Lower leg skin (tissue), 4 donors: Measurements from ENCODE around the gene TMEM119. TPM values are rescaled to one million over a fixed set of nuclear protein-coding genes. Genes with fewer than 3 reads are reported as not detected.

Experiments used
- DNase-seq, 2 donors: peaks; one replicate each; pipeline ENCODE4 v3.0.0-alpha.2; 2019; ENCODE audit warnings: low spot score in 2 of 2
- H3K4me3 ChIP-seq: fragments of 200-600 bp; sonication (generic); 2 replicates; pipeline ENCODE4 v1.5.1; 2017; ENCODE audit warnings: mild to moderate bottlenecking, low read depth; ENCODE audit not compliant: poor library complexity, severe bottlenecking
- POLR2A ChIP-seq, 2 donors: fragments of 450-650 bp; IDR thresholded peaks; one replicate each; pipeline ENCODE4 v1.6.1; 2016 to 2017; ENCODE audit warnings: antibody characterized with exemption in 2 of 2, mild to moderate bottlenecking in 1 of 2, moderate library complexity in 1 of 2
- WGBS, 2 donors: methylation state at CpG; one replicate each; pipeline ENCODE4 v1.1.5; 2018; 5-methylcytosine and 5-hydroxymethylcytosine counted together
- intact Hi-C: fragments of 100-400 bp; cut with DNase I; formaldehyde crosslinking; loops from one replicate; pipeline ENCODE4 v1.15.0; 2023; ENCODE audit warnings: low total_unique reads
- total RNA-seq, 4 donors: library from RNA; depleted of rRNA; stranded (reverse); fragments of >200 nt; gene quantifications; one replicate each; pipeline ENCODE4 v1.1.0, GENCODE V29; 2016
- TF ChIP-seq, protein P1 (sequence below), 3 donors: fragments of 450-650 bp; IDR thresholded peaks; one replicate each; pipeline ENCODE4 v1.5.1; 2016; ENCODE audit warnings: antibody characterized with exemption in 3 of 3, mild to moderate bottlenecking in 3 of 3, moderate library complexity in 2 of 3

The TMEM119 gene
- total RNA-seq, 4 donors from 2014 or later, result 0.34 to 10.3 (median 1.4) TPM

DNA sequence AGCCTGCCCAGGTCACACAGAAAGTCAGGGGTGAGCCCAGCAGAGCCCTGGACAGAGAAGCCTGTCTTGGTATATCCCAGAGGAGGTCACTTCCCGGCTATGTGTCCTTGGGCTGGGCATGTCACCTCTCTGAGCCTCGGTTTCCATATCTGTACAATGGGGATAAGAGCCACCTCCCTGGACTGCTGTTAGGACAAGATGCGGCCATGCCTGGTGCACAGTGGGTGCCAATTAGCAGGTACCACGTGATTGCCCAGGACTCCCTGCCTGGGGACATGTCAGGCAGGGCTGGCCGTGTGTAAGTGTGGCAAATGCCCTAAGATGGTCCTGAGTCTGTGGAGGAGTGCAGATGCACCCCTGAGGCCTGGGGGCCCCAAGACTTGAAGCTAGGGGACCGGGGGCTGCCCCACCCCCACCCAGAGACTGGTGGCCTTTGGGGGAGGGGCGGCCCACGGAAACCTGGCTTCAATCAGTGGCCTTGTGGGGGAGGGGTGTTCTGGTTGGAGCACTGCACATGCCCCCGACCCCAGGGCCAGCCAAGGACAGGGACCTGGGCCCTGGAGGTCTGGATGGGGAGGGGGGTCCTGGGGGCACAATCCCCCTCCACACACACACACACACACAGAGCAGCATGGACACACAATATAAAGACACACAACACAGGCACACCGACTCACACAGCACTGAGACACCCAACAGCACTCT, 878 bp downstream of the TMEM119 start:
- H3K4me3 ChIP-seq, result no peak overlapping the region
- TF ChIP-seq POLR2A (IDR thresholded peaks at IDR 0.05), result no peak
- TF ChIP-seq, protein P1, sequence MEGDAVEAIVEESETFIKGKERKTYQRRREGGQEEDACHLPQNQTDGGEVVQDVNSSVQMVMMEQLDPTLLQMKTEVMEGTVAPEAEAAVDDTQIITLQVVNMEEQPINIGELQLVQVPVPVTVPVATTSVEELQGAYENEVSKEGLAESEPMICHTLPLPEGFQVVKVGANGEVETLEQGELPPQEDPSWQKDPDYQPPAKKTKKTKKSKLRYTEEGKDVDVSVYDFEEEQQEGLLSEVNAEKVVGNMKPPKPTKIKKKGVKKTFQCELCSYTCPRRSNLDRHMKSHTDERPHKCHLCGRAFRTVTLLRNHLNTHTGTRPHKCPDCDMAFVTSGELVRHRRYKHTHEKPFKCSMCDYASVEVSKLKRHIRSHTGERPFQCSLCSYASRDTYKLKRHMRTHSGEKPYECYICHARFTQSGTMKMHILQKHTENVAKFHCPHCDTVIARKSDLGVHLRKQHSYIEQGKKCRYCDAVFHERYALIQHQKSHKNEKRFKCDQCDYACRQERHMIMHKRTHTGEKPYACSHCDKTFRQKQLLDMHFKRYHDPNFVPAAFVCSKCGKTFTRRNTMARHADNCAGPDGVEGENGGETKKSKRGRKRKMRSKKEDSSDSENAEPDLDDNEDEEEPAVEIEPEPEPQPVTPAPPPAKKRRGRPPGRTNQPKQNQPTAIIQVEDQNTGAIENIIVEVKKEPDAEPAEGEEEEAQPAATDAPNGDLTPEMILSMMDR (IDR thresholded peaks at IDR 0.05), result no peak
- intact Hi-C loops, result no loop called here

DNA sequence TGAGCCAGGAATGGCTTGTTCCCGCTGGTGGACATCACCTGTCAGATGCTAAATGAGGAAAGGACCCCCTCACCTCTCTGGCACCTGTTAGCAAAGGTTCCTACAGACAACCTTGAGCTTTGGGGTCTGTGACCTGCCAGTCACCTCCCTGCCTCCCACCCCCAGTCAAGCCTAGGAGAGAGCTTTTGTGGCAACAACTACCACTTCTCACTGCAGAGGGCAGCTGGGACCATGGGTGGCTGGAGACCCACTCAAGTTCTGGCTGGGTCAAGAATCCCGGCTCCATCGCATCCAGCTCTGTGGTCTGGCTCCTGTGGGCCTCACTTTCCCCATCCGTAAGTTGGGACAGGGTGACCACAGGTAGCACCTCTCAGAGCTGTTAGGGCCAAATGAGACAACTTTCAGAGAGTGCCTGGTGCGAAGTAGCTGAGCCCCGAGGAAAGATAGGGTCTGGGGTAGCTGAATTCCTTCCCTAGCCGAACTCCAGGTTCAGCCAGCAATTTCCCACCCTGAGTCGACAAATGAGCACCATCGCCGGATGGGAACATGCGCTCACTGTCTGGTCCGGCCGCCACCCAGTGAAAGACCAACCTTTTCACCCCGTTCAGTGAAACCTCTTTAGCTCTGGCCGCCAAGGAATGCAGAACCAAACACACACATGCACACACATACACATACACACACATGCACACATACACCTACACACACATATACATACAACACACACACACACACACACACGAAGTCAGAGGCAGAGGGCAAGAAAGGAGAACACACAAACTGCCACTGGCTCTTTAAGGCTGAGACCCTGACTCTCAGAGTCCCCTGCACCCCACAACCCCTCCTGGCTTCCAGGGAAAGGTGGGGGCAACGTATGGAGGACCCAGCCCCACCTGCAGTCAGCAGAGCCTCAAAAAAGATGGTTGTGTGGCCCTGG, 1.9 kb downstream of the TMEM119 start:
- intact Hi-C loops, result no loop called here
- H3K4me3 ChIP-seq, result no peak overlapping the region

More for the DNA sequence above, 878 bp downstream of the TMEM119 start:
- 48 to 66% methylated on average over 6 to 10 of the region's 10 CpGs for WGBS, 2 donors
- no peak for DNase-seq

DNA sequence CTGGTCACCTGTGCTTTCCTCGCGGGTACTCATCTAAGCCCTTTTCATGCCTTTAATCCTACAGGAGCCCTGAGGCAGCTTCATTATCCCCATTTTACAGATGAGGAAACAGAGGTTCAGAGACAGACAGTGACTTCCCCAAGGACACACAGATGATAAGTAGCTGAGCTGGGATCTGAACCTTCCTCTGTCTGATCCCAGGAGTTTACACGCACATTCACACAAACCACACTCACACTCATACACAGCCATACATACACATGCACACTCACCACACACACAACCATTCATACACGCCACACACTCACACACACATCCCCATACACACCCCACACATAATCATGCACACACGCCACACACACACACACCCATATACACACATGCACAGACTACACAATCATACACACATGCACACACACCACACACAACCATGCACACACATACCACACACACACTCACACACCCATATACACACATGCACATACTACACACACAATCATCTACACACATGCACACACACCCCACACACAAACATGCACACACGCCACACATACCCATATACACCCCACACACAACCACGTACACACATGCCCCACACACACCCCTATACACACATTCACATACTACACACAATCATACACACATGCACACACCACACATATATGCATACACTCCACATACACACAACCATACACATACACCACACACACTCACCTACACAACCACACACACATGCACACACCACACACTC, 2.7 kb downstream of the TMEM119 start:
- H3K4me3 ChIP-seq, result no peak overlapping the region
- intact Hi-C loops, result no loop called here
- WGBS, 2 donors, result 88 to 96% methylated on average over 7 of the region's 7 CpGs
- no peak for TF ChIP-seq POLR2A (IDR thresholded peaks at IDR 0.05)
- TF ChIP-seq, protein P1 (IDR thresholded peaks at IDR 0.05), result no peak
- DNase-seq, result no peak

More for the DNA sequence above, 1.9 kb downstream of the TMEM119 start:
- DNase-seq, result no peak
- no peak for TF ChIP-seq POLR2A (IDR thresholded peaks at IDR 0.05)
- TF ChIP-seq, protein P1 (IDR thresholded peaks at IDR 0.05), result no peak
- WGBS, 2 donors, result 67 to 72% methylated on average over 16 to 17 of the region's 17 CpGs

DNA sequence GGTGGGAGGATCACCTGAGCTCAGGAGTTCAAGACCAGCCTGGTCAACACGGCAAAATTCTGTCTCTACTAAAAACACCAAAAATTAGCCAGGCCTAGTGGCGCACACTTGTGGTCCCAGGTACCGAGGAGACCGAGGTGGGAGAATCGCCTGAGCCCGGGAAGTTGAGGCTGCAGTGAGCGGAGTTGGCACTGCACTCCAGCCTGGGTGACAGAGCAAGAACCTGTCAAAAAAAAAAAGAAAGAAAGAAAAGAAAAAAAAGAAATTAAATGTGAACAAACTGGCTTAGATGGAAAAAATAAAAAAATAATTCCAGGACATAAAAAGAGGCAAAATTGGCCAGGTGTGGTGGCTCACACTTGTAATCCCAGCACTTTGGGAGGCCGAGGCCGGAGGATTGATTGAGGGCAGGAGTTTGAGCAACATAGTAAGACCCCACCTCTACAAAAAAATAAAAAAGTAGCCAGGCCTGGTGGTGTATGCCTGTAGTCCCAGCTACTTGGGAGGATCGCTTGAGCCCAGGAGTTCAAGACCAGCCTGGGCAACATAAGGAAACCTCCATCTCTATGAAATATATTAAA, 3.5 kb downstream of the TMEM119 start:
- intact Hi-C loops, result no loop called here
- no peak overlapping the region for H3K4me3 ChIP-seq
- no peak for DNase-seq
- 98 to 99% methylated on average over 10 of the region's 10 CpGs for WGBS, 2 donors
- TF ChIP-seq, protein P1 (IDR thresholded peaks at IDR 0.05), result no peak
- TF ChIP-seq POLR2A (IDR thresholded peaks at IDR 0.05), result no peak
